Endothelial cell of umbilical vein (primary cell): ENCODE data around the gene ARHGAP30. TPM values are rescaled to one million over a fixed set of nuclear protein-coding genes. Genes with fewer than 3 reads are reported as not detected.

ENCODE experiments used
- BruUV-seq: library from RNA; stranded (reverse); fragments of 400-500 nt; replicated peaks from 2 replicates; lab custom pipeline; 2021; lab: Mats Ljungman, UMichigan
- CTCF ChIA-PET: fragments of 300-600, 350-600 bp; sonication (Branson Sonifier 250); formaldehyde crosslinking; loops from one replicate; lab custom pipeline; 2021; ENCODE audit warnings: antibody characterized with exemption, inconsistent platforms; lab: Charles Lee
- POLR2A ChIA-PET: fragments of 300-600, 350-600 bp; sonication (Branson Sonifier 250); formaldehyde crosslinking; loops from one replicate; lab custom pipeline; 2021; ENCODE audit warnings: antibody characterized with exemption, inconsistent platforms; lab: Charles Lee
- DNase-seq: peaks from one replicate; pipeline ENCODE4 v3.0.0-alpha.2; 2011; ENCODE audit warnings: low read depth, low spot score
- FAIRE-seq: peaks from 2 replicates; lab custom pipeline; 2011; peaks lifted over from hg19 to GRCh38; lab: Jason Lieb, UNC
- H2AFZ ChIP-seq: 2 replicates; pipeline ENCODE4 v1.6.0; 2012; ENCODE audit warnings: low read depth, low read length, control low read depth, inconsistent platforms
- H3K27ac ChIP-seq: 2 replicates; pipeline ENCODE4 v1.5.1; 2011; ENCODE audit warnings: low read depth, mild to moderate bottlenecking, control low read depth, low read length, moderate library complexity; ENCODE audit not compliant: insufficient read depth
- H3K27me3 ChIP-seq, 2 experiments: 2 replicates each; pipeline versions ENCODE4 v1.6.0 to v1.6.1; 2011; ENCODE audit warnings: low read length in 2 of 2, mixed read lengths in 1 of 2; ENCODE audit not compliant: control insufficient read depth in 2 of 2, insufficient read depth in 2 of 2
- H3K36me3 ChIP-seq, 2 experiments: 2 replicates in 1 of 2; 3 replicates in 1 of 2; pipeline ENCODE4 v1.5.1; 2011; ENCODE audit warnings: low read length in 2 of 2, mild to moderate bottlenecking in 1 of 2, moderate library complexity in 1 of 2; ENCODE audit not compliant: control insufficient read depth in 2 of 2, insufficient read depth in 2 of 2; ENCODE audit errors: extremely low read depth in 1 of 2
- H3K4me1 ChIP-seq: 3 replicates; pipeline ENCODE4 v1.5.1; 2011; ENCODE audit warnings: mild to moderate bottlenecking, low read length; ENCODE audit not compliant: control insufficient read depth, insufficient read depth; ENCODE audit errors: extremely low read depth
- H3K4me2 ChIP-seq: 2 replicates; pipeline ENCODE4 v1.6.1; 2011; ENCODE audit warnings: low read length, control low read depth, mixed read lengths; ENCODE audit not compliant: insufficient read depth
- H3K4me3 ChIP-seq, 3 experiments: fragments of 200-600 bp in 1 of 3; sonication (generic), shearing (Covaris generic) in 1 of 3; replicated peaks in 1 of 3; 2 replicates each; pipeline ENCODE4 v1.5.1; 2011 to 2016; ENCODE audit warnings: control low read depth in 3 of 3, low read length in 3 of 3, mild to moderate bottlenecking in 2 of 3, inconsistent platforms in 1 of 3, low read depth in 1 of 3, moderate library complexity in 1 of 3; ENCODE audit not compliant: insufficient read depth in 1 of 3
- H3K79me2 ChIP-seq: 2 replicates; pipeline ENCODE4 v1.6.0; 2012; ENCODE audit warnings: low read length, inconsistent platforms; ENCODE audit not compliant: control insufficient read depth, insufficient read depth
- H3K9ac ChIP-seq: replicated peaks from 2 replicates; pipeline ENCODE3; 2011; ENCODE audit warnings: low read length, control low read depth; ENCODE audit not compliant: insufficient read depth; ENCODE audit errors: extremely low read depth
- H3K9me1 ChIP-seq: replicated peaks from 3 replicates; pipeline ENCODE4 v1.6.0; 2011; ENCODE audit warnings: mild to moderate bottlenecking, low read length; ENCODE audit not compliant: control insufficient read depth, insufficient read depth; ENCODE audit errors: extremely low read depth
- H3K9me3 ChIP-seq: replicated peaks from 2 replicates; pipeline ENCODE4 v1.5.1; 2012; ENCODE audit warnings: low read length, inconsistent platforms; ENCODE audit not compliant: control insufficient read depth, insufficient read depth
- H4K20me1 ChIP-seq: replicated peaks from 2 replicates; pipeline ENCODE3; 2011; ENCODE audit warnings: mild to moderate bottlenecking, low read length; ENCODE audit not compliant: control insufficient read depth, insufficient read depth; ENCODE audit errors: extremely low read depth
- EZH2 ChIP-seq: IDR thresholded peaks from 2 replicates; pipeline ENCODE4 v1.6.1; 2012; ENCODE audit warnings: borderline replicate concordance, low read depth, mild to moderate bottlenecking, moderate library complexity, low read length, inconsistent platforms; ENCODE audit not compliant: severe bottlenecking
- FOS ChIP-seq: IDR thresholded peaks from 2 replicates; pipeline ENCODE4 v1.6.1; 2011; ENCODE audit warnings: mild to moderate bottlenecking, low read length, moderate library complexity, borderline replicate concordance; ENCODE audit not compliant: insufficient read depth
- GATA2 ChIP-seq: IDR thresholded peaks from 2 replicates; pipeline ENCODE4 v1.7.0; 2011; ENCODE audit warnings: low read depth, mild to moderate bottlenecking, moderate library complexity, mixed read lengths, low read length; ENCODE audit not compliant: insufficient read length, insufficient read depth
- JUN ChIP-seq: IDR thresholded peaks from 2 replicates; pipeline ENCODE4 v1.6.1; 2011; ENCODE audit warnings: borderline replicate concordance, low read depth; ENCODE audit not compliant: insufficient read length, insufficient read depth
- POLR2A ChIP-seq: IDR thresholded peaks from 2 replicates; pipeline ENCODE4 v1.6.1; 2012; ENCODE audit warnings: low read depth, mild to moderate bottlenecking, control low read depth, low read length
- POLR2AphosphoS5 ChIP-seq: IDR thresholded peaks from 2 replicates; pipeline ENCODE4 v1.6.1; 2012; ENCODE audit warnings: low read depth, mild to moderate bottlenecking, control low read depth, low read length, moderate library complexity; ENCODE audit not compliant: insufficient read depth
- dilution Hi-C: fragments of 300-500 bp; cut with MboI; formaldehyde crosslinking; loops from one replicate; pipeline ENCODE4 v1.15.0; 2019; ENCODE audit warnings: low sequenced_read_pairs; ENCODE audit not compliant: extremely low pct_ligation_motif_present
- intact Hi-C: fragments of 100-400 bp; cut with micrococcal nuclease; formaldehyde crosslinking; loops from one replicate; pipeline ENCODE4 v1.10.0; 2022
- polyA plus RNA-seq, 4 experiments: library from polyadenylated mRNA; depleted of rRNA in 3 of 4; stranded (reverse) in 3 of 4; unstranded in 1 of 4; fragments of >200 nt; gene quantifications; 2 replicates each; pipeline versions ENCODE4 v1.2.1 to v1.2.3, GENCODE V29; 2011 to 2012; ENCODE audit warnings: missing spikeins in 1 of 4
- total RNA-seq: library from RNA; stranded (reverse); gene quantifications from 2 replicates; pipeline ENCODE4 v1.2.3, GENCODE V29; 2021
- TF ChIP-seq, protein P1 (sequence below), 2 donors: IDR thresholded peaks; 1 replicate in 1 of 2; 2 replicates in 1 of 2; pipeline ENCODE4 v1.5.1; 2011; ENCODE audit warnings: low read length in 2 of 2, mild to moderate bottlenecking in 2 of 2, moderate library complexity in 2 of 2, control low read depth in 1 of 2, inconsistent platforms in 1 of 2, low read depth in 1 of 2; ENCODE audit not compliant: insufficient read depth in 1 of 2; ENCODE audit errors: extremely low read depth in 1 of 2
- TF ChIP-seq, protein P2 (sequence below): IDR thresholded peaks from 2 replicates; pipeline ENCODE4 v1.6.1; 2011; ENCODE audit not compliant: insufficient read depth, insufficient read length

ARHGAP30 gene
- total and polyA plus RNA-seq, 2 donors (not counting 3 experiments of a cell fraction or from before 2014, with no cell fraction given): not detected

DNA sequence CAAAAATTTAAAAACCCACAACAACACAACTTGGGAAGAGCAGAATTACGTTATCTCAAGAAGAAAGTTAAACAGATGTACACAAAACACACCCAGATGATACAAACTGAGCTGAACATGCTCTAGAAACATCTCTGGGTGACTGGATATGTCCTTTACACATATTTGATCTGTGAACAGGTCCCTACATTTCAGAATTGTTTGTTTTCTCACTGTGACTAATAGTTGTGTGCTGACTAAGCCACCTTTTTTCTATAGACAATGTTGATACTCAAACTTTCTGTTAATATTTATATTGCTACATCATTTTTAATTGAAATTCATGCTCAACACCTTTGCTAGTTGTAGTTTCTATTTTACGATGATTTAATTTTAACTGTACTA, 47.7 kb downstream of the ARHGAP30 start:
- TF ChIP-seq EZH2: no peak
- TF ChIP-seq, protein P1, sequence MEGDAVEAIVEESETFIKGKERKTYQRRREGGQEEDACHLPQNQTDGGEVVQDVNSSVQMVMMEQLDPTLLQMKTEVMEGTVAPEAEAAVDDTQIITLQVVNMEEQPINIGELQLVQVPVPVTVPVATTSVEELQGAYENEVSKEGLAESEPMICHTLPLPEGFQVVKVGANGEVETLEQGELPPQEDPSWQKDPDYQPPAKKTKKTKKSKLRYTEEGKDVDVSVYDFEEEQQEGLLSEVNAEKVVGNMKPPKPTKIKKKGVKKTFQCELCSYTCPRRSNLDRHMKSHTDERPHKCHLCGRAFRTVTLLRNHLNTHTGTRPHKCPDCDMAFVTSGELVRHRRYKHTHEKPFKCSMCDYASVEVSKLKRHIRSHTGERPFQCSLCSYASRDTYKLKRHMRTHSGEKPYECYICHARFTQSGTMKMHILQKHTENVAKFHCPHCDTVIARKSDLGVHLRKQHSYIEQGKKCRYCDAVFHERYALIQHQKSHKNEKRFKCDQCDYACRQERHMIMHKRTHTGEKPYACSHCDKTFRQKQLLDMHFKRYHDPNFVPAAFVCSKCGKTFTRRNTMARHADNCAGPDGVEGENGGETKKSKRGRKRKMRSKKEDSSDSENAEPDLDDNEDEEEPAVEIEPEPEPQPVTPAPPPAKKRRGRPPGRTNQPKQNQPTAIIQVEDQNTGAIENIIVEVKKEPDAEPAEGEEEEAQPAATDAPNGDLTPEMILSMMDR (IDR thresholded peaks at IDR 0.05; ENCODE audit: extremely low read depth in 1 of 2, insufficient read depth in 1 of 2, low read depth in 1 of 2, low read length in 2 of 2): no peak
- no peak for TF ChIP-seq POLR2AphosphoS5
- TF ChIP-seq GATA2: no peak
- no peak for TF ChIP-seq JUN
- TF ChIP-seq, protein P2, sequence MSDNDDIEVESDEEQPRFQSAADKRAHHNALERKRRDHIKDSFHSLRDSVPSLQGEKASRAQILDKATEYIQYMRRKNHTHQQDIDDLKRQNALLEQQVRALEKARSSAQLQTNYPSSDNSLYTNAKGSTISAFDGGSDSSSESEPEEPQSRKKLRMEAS: no peak
- TF ChIP-seq FOS: peak; percentile 18
- no peak for TF ChIP-seq POLR2A
- DNase-seq: no peak
- intact Hi-C loops (loop anchor here (1.0 to 10.0 kb wide), 3 partner anchors 9 to 363 kb away; no protein-coding TSS in a partner anchor), dilution Hi-C loops (no loop called here)
- Histone ChIP-seq H3K4me2 (peak overlapping the region; percentile 69), H3K27me3 (no peaks in the 10 kb centered on the region), H3K4me1 (peaks cover 36% of the 10 kb centered on the region), H4K20me1 (no peaks in the 10 kb centered on the region), H3K9me3 (no peaks in the 10 kb centered on the region), H2AFZ (no peak overlapping the region), H3K27ac (no peak overlapping the region), H3K36me3 (no peaks in the 10 kb centered on the region), H3K9ac (no peak overlapping the region), H3K79me2 (peaks cover 22% of the 10 kb centered on the region), H3K4me3 (no peak overlapping the region), H3K9me1 (no peaks in the 10 kb centered on the region)
- CTCF ChIA-PET: interaction anchor here (0.9 to 5.6 kb wide), 8 partner anchors 9 to 132 kb away, joined by 3 to 100 read pairs (median 4); partner anchors contain the start of genes KLHDC9 and UFC1
- FAIRE-seq: no peak
- no TSS peak for BruUV-seq
- POLR2A ChIA-PET: interaction anchor here (1.0 to 2.5 kb wide), 2 partner anchors 25 to 137 kb away, joined by 4 to 19 read pairs; no protein-coding TSS in a partner anchor
